A673 (cell line): ENCODE data around the gene POLDIP3. TPM values are rescaled to one million over a fixed set of nuclear protein-coding genes. Genes with fewer than 3 reads are reported as not detected.

Experiments
- BruUV-seq: library from RNA; stranded (reverse); fragments of 400-500 nt; replicated peaks from 2 replicates; lab custom pipeline; 2021; lab: Mats Ljungman, UMichigan
- CTCF ChIA-PET: fragments of 300-600 bp; sonication (Branson Sonifier 250); formaldehyde crosslinking; loops from one replicate; lab custom pipeline; 2022; ENCODE audit warnings: antibody characterized with exemption; lab: Charles Lee
- POLR2A ChIA-PET: fragments of 300-600 bp; sonication (Branson Sonifier 250); formaldehyde crosslinking; loops from one replicate; lab custom pipeline; 2022; ENCODE audit warnings: antibody characterized with exemption; ENCODE audit not compliant: low non-redundant PET; lab: Charles Lee
- DNase-seq: peaks from one replicate; pipeline ENCODE4 v3.0.0-alpha.2; 2015; ENCODE audit warnings: low spot score
- H3K27ac ChIP-seq: fragments of 200-600 bp; sonication (generic); 2 replicates; pipeline ENCODE4 v1.5.1; 2016; ENCODE audit warnings: mixed run types, low read depth, mild to moderate bottlenecking, mixed read lengths, antibody characterized with exemption, low read length; ENCODE audit not compliant: poor library complexity, severe bottlenecking
- H3K27me3 ChIP-seq: fragments of 200-600 bp; sonication (generic); replicated peaks from 2 replicates; pipeline ENCODE4 v1.6.1; 2017; ENCODE audit warnings: mixed run types, low read depth, mild to moderate bottlenecking, mixed read lengths, antibody characterized with exemption, low read length; ENCODE audit not compliant: insufficient read depth, poor library complexity
- H3K36me3 ChIP-seq: fragments of 200-600 bp; sonication (generic); 2 replicates; pipeline ENCODE4 v1.6.1; 2016; ENCODE audit warnings: mixed run types, mild to moderate bottlenecking, mixed read lengths, antibody characterized with exemption, low read length; ENCODE audit not compliant: insufficient read depth, poor library complexity, severe bottlenecking
- H3K4me1 ChIP-seq: fragments of 200-600 bp; sonication (generic); 2 replicates; pipeline ENCODE4 v1.6.1; 2017; ENCODE audit warnings: mixed run types, mild to moderate bottlenecking, mixed read lengths, antibody characterized with exemption, low read length; ENCODE audit not compliant: insufficient read depth, poor library complexity, severe bottlenecking
- H3K4me3 ChIP-seq: fragments of 200-600 bp; sonication (generic); 2 replicates; pipeline ENCODE4 v1.5.1; 2016; ENCODE audit warnings: low read depth, mixed run types, mild to moderate bottlenecking, mixed read lengths, low read length; ENCODE audit not compliant: poor library complexity, severe bottlenecking
- H3K9me3 ChIP-seq: fragments of 200-600 bp; sonication (generic); 2 replicates; pipeline ENCODE4 v1.6.1; 2016; ENCODE audit warnings: mixed run types, low read depth, mild to moderate bottlenecking, mixed read lengths, antibody characterized with exemption, low read length; ENCODE audit not compliant: poor library complexity, severe bottlenecking
- EZH2 ChIP-seq: fragments of 200-600 bp; sonication (generic); IDR thresholded peaks from 2 replicates; pipeline ENCODE4 v1.6.1; 2017; ENCODE audit warnings: borderline replicate concordance, low read depth, mild to moderate bottlenecking, mixed read lengths, antibody characterized with exemption, low read length; ENCODE audit not compliant: poor library complexity, severe bottlenecking
- intact Hi-C: fragments of 100-400 bp; cut with micrococcal nuclease; formaldehyde crosslinking; loops from one replicate; pipeline ENCODE4 v1.10.0; 2022; ENCODE audit not compliant: unreplicated experiment
- total RNA-seq: library from RNA; stranded (reverse); gene quantifications from 2 replicates; pipeline ENCODE4 v1.2.3, GENCODE V29; 2021
- TF ChIP-seq, protein P1 (sequence below): fragments of 300-800, 200-600 bp; sonication (generic); conservative IDR thresholded peaks from 2 replicates; pipeline ENCODE4 v1.5.1; 2017; ENCODE audit warnings: low read depth, mild to moderate bottlenecking, antibody characterized with exemption, low read length, moderate library complexity, mixed read lengths

The POLDIP3 gene
- total RNA-seq, 1 experiment from 2014 or later = 134 TPM

GRCh38 chr22:42562684-42563083, 52.0 kb downstream of the POLDIP3 start:
- H3K36me3 ChIP-seq = no peaks in the 10 kb centered on the region
- ChIA-PET CTCF (no interaction called here), POLR2A (no interaction called here)
- H3K4me3 ChIP-seq = no peak overlapping the region
- H3K27me3 ChIP-seq = no peaks in the 10 kb centered on the region
- TF ChIP-seq, protein P1, sequence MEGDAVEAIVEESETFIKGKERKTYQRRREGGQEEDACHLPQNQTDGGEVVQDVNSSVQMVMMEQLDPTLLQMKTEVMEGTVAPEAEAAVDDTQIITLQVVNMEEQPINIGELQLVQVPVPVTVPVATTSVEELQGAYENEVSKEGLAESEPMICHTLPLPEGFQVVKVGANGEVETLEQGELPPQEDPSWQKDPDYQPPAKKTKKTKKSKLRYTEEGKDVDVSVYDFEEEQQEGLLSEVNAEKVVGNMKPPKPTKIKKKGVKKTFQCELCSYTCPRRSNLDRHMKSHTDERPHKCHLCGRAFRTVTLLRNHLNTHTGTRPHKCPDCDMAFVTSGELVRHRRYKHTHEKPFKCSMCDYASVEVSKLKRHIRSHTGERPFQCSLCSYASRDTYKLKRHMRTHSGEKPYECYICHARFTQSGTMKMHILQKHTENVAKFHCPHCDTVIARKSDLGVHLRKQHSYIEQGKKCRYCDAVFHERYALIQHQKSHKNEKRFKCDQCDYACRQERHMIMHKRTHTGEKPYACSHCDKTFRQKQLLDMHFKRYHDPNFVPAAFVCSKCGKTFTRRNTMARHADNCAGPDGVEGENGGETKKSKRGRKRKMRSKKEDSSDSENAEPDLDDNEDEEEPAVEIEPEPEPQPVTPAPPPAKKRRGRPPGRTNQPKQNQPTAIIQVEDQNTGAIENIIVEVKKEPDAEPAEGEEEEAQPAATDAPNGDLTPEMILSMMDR = no peak
- no peak for TF ChIP-seq EZH2
- H3K9me3 ChIP-seq = no peaks in the 10 kb centered on the region
- BruUV-seq = no TSS peak
- intact Hi-C loops = no loop called here
- H3K27ac ChIP-seq = no peak overlapping the region
- DNase-seq = no peak
- no peaks in the 10 kb centered on the region for H3K4me1 ChIP-seq

DNA sequence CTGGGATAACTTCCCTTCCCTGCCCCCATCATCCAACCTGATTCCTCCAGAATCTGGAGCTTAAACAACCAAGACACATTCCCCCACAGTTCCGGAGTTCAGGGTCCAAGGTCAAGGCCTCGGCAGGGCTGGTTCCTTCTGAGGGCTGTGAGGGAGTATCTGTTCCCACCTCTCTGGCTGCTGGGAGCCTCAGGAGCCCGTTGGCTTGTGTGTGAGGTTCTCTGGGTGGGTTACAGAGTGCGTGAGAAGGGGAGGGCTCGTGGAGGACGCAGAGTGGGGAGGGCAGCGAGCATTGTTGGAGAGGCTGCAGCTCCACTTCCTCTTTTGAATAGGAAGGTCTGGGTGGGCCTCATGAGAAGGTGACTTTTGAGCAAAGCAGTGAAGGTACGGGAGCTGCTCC, 52.4 kb downstream of the POLDIP3 start:
- intact Hi-C loops = no loop called here
- no peak overlapping the region for H3K27ac ChIP-seq
- ChIA-PET POLR2A (no interaction called here), CTCF (no interaction called here)
- H3K4me1 ChIP-seq = no peaks in the 10 kb centered on the region
- no peaks in the 10 kb centered on the region for H3K27me3 ChIP-seq
- no peak for TF ChIP-seq EZH2
- TF ChIP-seq, protein P1 = no peak
- H3K9me3 ChIP-seq = no peaks in the 10 kb centered on the region
- no peak for DNase-seq
- BruUV-seq = no TSS peak
- no peaks in the 10 kb centered on the region for H3K36me3 ChIP-seq
- no peak overlapping the region for H3K4me3 ChIP-seq

DNA sequence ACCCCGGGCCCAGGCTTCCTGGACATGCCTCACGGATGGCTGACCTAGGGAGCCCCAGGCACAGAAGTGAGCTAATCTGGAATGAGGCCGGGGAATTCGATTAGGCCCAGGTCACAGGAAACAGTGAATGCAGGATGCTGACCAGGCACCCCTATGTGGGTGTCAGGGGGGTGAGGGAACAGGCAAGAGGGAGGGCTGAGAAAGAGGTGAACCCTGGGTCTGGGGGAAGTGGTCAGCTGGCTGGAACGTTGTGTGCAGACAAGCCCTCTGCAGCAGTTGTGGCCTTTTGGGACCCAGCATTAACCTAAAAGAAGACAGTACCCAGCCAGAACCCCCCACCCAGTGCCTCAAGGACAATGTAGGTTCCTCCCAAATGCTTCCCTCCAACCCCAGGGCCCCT, 52.8 kb downstream of the POLDIP3 start:
- ChIA-PET CTCF (no interaction called here), POLR2A (no interaction called here)
- Histone ChIP-seq H3K27me3 (no peaks in the 10 kb centered on the region), H3K9me3 (no peaks in the 10 kb centered on the region), H3K27ac (no peak overlapping the region), H3K36me3 (no peaks in the 10 kb centered on the region), H3K4me3 (no peak overlapping the region), H3K4me1 (no peaks in the 10 kb centered on the region)
- no peak for DNase-seq
- no peak for TF ChIP-seq EZH2
- TF ChIP-seq, protein P1 = no peak
- intact Hi-C loops = no loop called here
- BruUV-seq = no TSS peak
